ENCODE measurements around the gene CPNE6.
A peak's percentile ranks its signal among the peaks of the same experiment; 100 is the strongest.

The CPNE6 gene

GRCh38 chr14:24108336-24108874 is 37.0 kb downstream of the CPNE6 start:
- no peak overlapping the region for H3K27ac ChIP-seq (replicated peaks; ENCODE audit: low read length)
- peaks cover 4 to 8% of the 10 kb centered on the region in 2 donors for H3K36me3 ChIP-seq (replicated peaks in 1 of 2; ENCODE audit: control insufficient read depth in 2 of 2, insufficient read depth in 2 of 2, low read length in 2 of 2)
- H3K18ac ChIP-seq (ENCODE audit: low read length): no peak overlapping the region
- H2AK5ac ChIP-seq (ENCODE audit: low read depth, low read length): no peak overlapping the region
- H2BK12ac ChIP-seq (ENCODE audit: low read length): no peak overlapping the region
- no peak overlapping the region for H3K9ac ChIP-seq (ENCODE audit: low read depth, low read length, poor library complexity)
- H3K4me1 ChIP-seq (ENCODE audit: control insufficient read depth in 2 of 2, insufficient read depth in 1 of 2, low read depth in 1 of 2, low read length in 2 of 2): no peaks in the 10 kb centered on the region
- no peak overlapping the region for H3K4me3 ChIP-seq (ENCODE audit: low read length in 2 of 2)
- no peak overlapping the region for H2BK5ac ChIP-seq (ENCODE audit: low read length)
- H2AFZ ChIP-seq (ENCODE audit: low read length): peak overlapping the region; percentile 71
- no peak overlapping the region for H4K8ac ChIP-seq (ENCODE audit: low read depth, low read length)
- H3K4me2 ChIP-seq (ENCODE audit: insufficient read depth, low read length, poor library complexity, severe bottlenecking): no peak overlapping the region
- no peaks in the 10 kb centered on the region for H3K27me3 ChIP-seq (ENCODE audit: control insufficient read depth in 3 of 3, insufficient read depth in 3 of 3, low read depth in 1 of 3, low read length in 3 of 3)
- no peak overlapping the region for H3K23ac ChIP-seq (ENCODE audit: low read depth, low read length, poor library complexity)
- H2BK15ac ChIP-seq (ENCODE audit: low read length): no peak overlapping the region
- no CpG with 5 or more reads among the region's 5 CpGs for WGBS, 2 donors (ENCODE audit: extremely low coverage in 2 of 2, insufficient read length in 2 of 2, insufficient replicate concordance in 1 of 2)
- no peak overlapping the region for H3K14ac ChIP-seq (ENCODE audit: low read length)
- no peak overlapping the region for H2BK120ac ChIP-seq (ENCODE audit: low read depth, low read length)
- DNase-seq (ENCODE audit: low spot score): no peak
- H3K9me3 ChIP-seq (replicated peaks in 1 of 2; ENCODE audit: control insufficient read depth in 2 of 2, insufficient read depth in 1 of 2, low read depth in 1 of 2, low read length in 2 of 2): peaks cover 0 to 2% of the 10 kb centered on the region in 2 donors
- no peak overlapping the region for H3K4ac ChIP-seq (ENCODE audit: low read length)
- no peaks in the 10 kb centered on the region for H3K79me1 ChIP-seq (ENCODE audit: low read depth, low read length)
- no peak overlapping the region for H4K91ac ChIP-seq (ENCODE audit: low read depth, low read length, poor library complexity)

- Histone ChIP-seq H3K27me3 (ENCODE audit: control insufficient read depth in 3 of 3, insufficient read depth in 3 of 3, low read depth in 1 of 3, low read length in 3 of 3) (no peaks in the 10 kb centered on the region), H3K9me3 (replicated peaks in 1 of 2; ENCODE audit: control insufficient read depth in 2 of 2, insufficient read depth in 1 of 2, low read depth in 1 of 2, low read length in 2 of 2) (no peaks in the 10 kb centered on the region), H3K4me3 (ENCODE audit: low read length in 2 of 2) (no peak overlapping the region), H3K79me1 (ENCODE audit: low read depth, low read length) (no peaks in the 10 kb centered on the region), H3K18ac (ENCODE audit: low read length) (no peak overlapping the region), H3K27ac (replicated peaks; ENCODE audit: low read length) (no peak overlapping the region), H3K23ac (ENCODE audit: low read depth, low read length, poor library complexity) (no peak overlapping the region), H4K8ac (ENCODE audit: low read depth, low read length) (no peak overlapping the region), H4K91ac (ENCODE audit: low read depth, low read length, poor library complexity) (no peak overlapping the region), H3K14ac (ENCODE audit: low read length) (no peak overlapping the region), H3K9ac (ENCODE audit: low read depth, low read length, poor library complexity) (no peak overlapping the region), H2BK15ac (ENCODE audit: low read length) (no peak overlapping the region), H2AFZ (ENCODE audit: low read length) (no peak overlapping the region), H3K36me3 (replicated peaks in 1 of 2; ENCODE audit: control insufficient read depth in 2 of 2, insufficient read depth in 2 of 2, low read length in 2 of 2) (no peaks in the 10 kb centered on the region), H3K4me2 (ENCODE audit: insufficient read depth, low read length, poor library complexity, severe bottlenecking) (no peak overlapping the region), H2BK120ac (ENCODE audit: low read depth, low read length) (no peak overlapping the region), H2BK5ac (ENCODE audit: low read length) (no peak overlapping the region), H2BK12ac (ENCODE audit: low read length) (no peak overlapping the region), H2AK5ac (ENCODE audit: low read depth, low read length) (no peak overlapping the region), H3K4ac (ENCODE audit: low read length) (no peak overlapping the region), H3K4me1 (ENCODE audit: control insufficient read depth in 2 of 2, insufficient read depth in 1 of 2, low read depth in 1 of 2, low read length in 2 of 2) (no peaks in the 10 kb centered on the region)
- WGBS, 2 donors (ENCODE audit: extremely low coverage in 2 of 2, insufficient read length in 2 of 2, insufficient replicate concordance in 1 of 2): no CpG with 5 or more reads among the region's 9 CpGs
- DNase-seq (ENCODE audit: low spot score): no peak
Measured at GRCh38 chr14:24110060-24110459, 38.7 kb downstream of the CPNE6 start.

GRCh38 chr14:24110523-24110922 is 39.2 kb downstream of the CPNE6 start:
- WGBS, 2 donors (ENCODE audit: extremely low coverage in 2 of 2, insufficient read length in 2 of 2, insufficient replicate concordance in 1 of 2): no CpG with 5 or more reads among the region's 1 CpG
- Histone ChIP-seq H3K27me3 (ENCODE audit: control insufficient read depth in 3 of 3, insufficient read depth in 3 of 3, low read depth in 1 of 3, low read length in 3 of 3) (no peaks in the 10 kb centered on the region), H2AFZ (ENCODE audit: low read length) (no peak overlapping the region), H3K4ac (ENCODE audit: low read length) (no peak overlapping the region), H3K9me3 (replicated peaks in 1 of 2; ENCODE audit: control insufficient read depth in 2 of 2, insufficient read depth in 1 of 2, low read depth in 1 of 2, low read length in 2 of 2) (no peaks in the 10 kb centered on the region), H3K4me3 (ENCODE audit: low read length in 2 of 2) (no peak overlapping the region), H2BK5ac (ENCODE audit: low read length) (no peak overlapping the region), H3K14ac (ENCODE audit: low read length) (no peak overlapping the region), H2BK12ac (ENCODE audit: low read length) (no peak overlapping the region), H4K8ac (ENCODE audit: low read depth, low read length) (no peak overlapping the region), H3K27ac (replicated peaks; ENCODE audit: low read length) (no peak overlapping the region), H3K9ac (ENCODE audit: low read depth, low read length, poor library complexity) (no peak overlapping the region), H4K91ac (ENCODE audit: low read depth, low read length, poor library complexity) (no peak overlapping the region), H3K18ac (ENCODE audit: low read length) (no peak overlapping the region), H2AK5ac (ENCODE audit: low read depth, low read length) (no peak overlapping the region), H3K23ac (ENCODE audit: low read depth, low read length, poor library complexity) (no peak overlapping the region), H2BK120ac (ENCODE audit: low read depth, low read length) (no peak overlapping the region), H2BK15ac (ENCODE audit: low read length) (no peak overlapping the region), H3K4me1 (ENCODE audit: control insufficient read depth in 2 of 2, insufficient read depth in 1 of 2, low read depth in 1 of 2, low read length in 2 of 2) (peaks cover 1 to 3% of the 10 kb centered on the region in 2 donors), H3K4me2 (ENCODE audit: insufficient read depth, low read length, poor library complexity, severe bottlenecking) (no peak overlapping the region), H3K36me3 (replicated peaks in 1 of 2; ENCODE audit: control insufficient read depth in 2 of 2, insufficient read depth in 2 of 2, low read length in 2 of 2) (no peaks in the 10 kb centered on the region), H3K79me1 (ENCODE audit: low read depth, low read length) (no peaks in the 10 kb centered on the region)
- DNase-seq (ENCODE audit: low spot score): no peak

GRCh38 chr14:24113379-24113800 is 42.0 kb downstream of the CPNE6 start:
- H4K91ac ChIP-seq (ENCODE audit: low read depth, low read length, poor library complexity): peak overlapping the region; percentile 96
- H2BK120ac ChIP-seq (ENCODE audit: low read depth, low read length): peak overlapping the region; percentile 19
- H3K9me3 ChIP-seq (replicated peaks in 1 of 2; ENCODE audit: control insufficient read depth in 2 of 2, insufficient read depth in 1 of 2, low read depth in 1 of 2, low read length in 2 of 2): no peaks in the 10 kb centered on the region
- peak overlapping the region; percentile 82 for H2AK5ac ChIP-seq (ENCODE audit: low read depth, low read length)
- H2BK12ac ChIP-seq (ENCODE audit: low read length): no peak overlapping the region
- peak overlapping the region; percentile 97 for H3K18ac ChIP-seq (ENCODE audit: low read length)
- H3K27ac ChIP-seq (replicated peaks; ENCODE audit: low read length): peak overlapping the region; percentile 98
- peak overlapping the region; percentile 75 to 85 for H3K4me3 ChIP-seq (ENCODE audit: low read length in 2 of 2)
- H2AFZ ChIP-seq (ENCODE audit: low read length): peak overlapping the region; percentile 96
- H3K4me2 ChIP-seq (ENCODE audit: insufficient read depth, low read length, poor library complexity, severe bottlenecking): peak overlapping the region; percentile 91
- H2BK5ac ChIP-seq (ENCODE audit: low read length): peak overlapping the region; percentile 96
- H3K36me3 ChIP-seq (replicated peaks in 1 of 2; ENCODE audit: control insufficient read depth in 2 of 2, insufficient read depth in 2 of 2, low read length in 2 of 2): peaks cover 2 to 25% of the 10 kb centered on the region in 2 donors
- no CpG with 5 or more reads among the region's 15 CpGs for WGBS, 2 donors (ENCODE audit: extremely low coverage in 2 of 2, insufficient read length in 2 of 2, insufficient replicate concordance in 1 of 2)
- H3K4me1 ChIP-seq (ENCODE audit: control insufficient read depth in 2 of 2, insufficient read depth in 1 of 2, low read depth in 1 of 2, low read length in 2 of 2): peaks cover 4 to 8% of the 10 kb centered on the region in 2 donors
- peak overlapping the region; percentile 98 for H3K23ac ChIP-seq (ENCODE audit: low read depth, low read length, poor library complexity)
- H4K8ac ChIP-seq (ENCODE audit: low read depth, low read length): no peak overlapping the region
- H3K27me3 ChIP-seq (ENCODE audit: control insufficient read depth in 3 of 3, insufficient read depth in 3 of 3, low read depth in 1 of 3, low read length in 3 of 3): no peaks in the 10 kb centered on the region
- no peaks in the 10 kb centered on the region for H3K79me1 ChIP-seq (ENCODE audit: low read depth, low read length)
- peak overlapping the region; percentile 94 for H3K9ac ChIP-seq (ENCODE audit: low read depth, low read length, poor library complexity)
- H2BK15ac ChIP-seq (ENCODE audit: low read length): peak overlapping the region; percentile 55
- no peak for DNase-seq (ENCODE audit: low spot score)
- H3K4ac ChIP-seq (ENCODE audit: low read length): no peak overlapping the region
- peak overlapping the region; percentile 31 for H3K14ac ChIP-seq (ENCODE audit: low read length)
